ENCODE measurements around the gene PMPCB. TPM values are rescaled to one million over a fixed set of nuclear protein-coding genes. Genes with fewer than 3 reads are reported as not detected.

The PMPCB gene
- total and polyA plus RNA-seq, 10 of the 15 experiments (the other 5 are each of a cell fraction or from before 2014, with no cell fraction given) = 70.3 to 163 (median 102) TPM

DNA sequence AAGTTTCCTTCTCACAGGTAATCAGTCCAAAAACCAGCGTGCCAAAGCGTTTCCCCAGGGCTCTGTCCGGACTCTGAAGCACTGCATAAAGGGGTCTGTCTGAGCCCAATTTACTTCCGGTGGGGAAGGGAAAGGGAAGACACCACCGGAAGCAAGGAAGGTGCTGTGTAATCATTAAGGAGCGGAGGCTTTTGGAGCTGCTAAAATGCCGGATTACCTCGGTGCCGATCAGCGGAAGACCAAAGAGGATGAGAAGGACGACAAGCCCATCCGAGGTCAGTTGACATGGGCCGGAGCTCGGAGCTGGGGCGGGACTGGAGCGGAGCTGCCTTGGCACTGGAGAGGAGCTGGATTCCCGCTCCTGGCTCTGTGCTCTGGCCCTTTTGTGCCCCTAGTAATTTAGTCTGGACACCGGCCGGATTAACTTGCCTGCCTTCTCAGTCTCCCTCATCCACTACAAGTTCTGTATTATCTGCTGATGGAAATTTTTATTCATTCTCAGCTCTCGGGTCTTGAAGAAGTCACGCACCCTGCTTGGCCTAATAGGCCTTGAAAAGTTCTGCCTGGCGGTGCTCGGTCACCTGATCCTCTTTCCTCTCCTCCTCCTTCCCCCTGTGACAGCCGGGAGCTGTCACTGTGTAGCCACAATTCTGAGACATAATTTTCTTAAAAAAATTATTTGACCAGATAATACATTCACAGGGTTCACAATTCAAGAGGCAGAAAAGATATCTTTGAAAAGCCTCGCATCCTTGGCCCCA is 50.5 kb downstream of the PMPCB start, which contains the start of gene PSMC2:
Gene PSMC2 (plus strand): TSS at position 137 of the 761 bp plus-strand sequence. CDS start 69 bp downstream, at position 206.
- 1% methylated on average over 25 of the region's 25 CpGs for WGBS (ENCODE audit: insufficient coverage, insufficient replicate concordance, low lambda C conversion rate, missing lambda C conversion rate)
- TF ChIP-seq, protein P1, sequence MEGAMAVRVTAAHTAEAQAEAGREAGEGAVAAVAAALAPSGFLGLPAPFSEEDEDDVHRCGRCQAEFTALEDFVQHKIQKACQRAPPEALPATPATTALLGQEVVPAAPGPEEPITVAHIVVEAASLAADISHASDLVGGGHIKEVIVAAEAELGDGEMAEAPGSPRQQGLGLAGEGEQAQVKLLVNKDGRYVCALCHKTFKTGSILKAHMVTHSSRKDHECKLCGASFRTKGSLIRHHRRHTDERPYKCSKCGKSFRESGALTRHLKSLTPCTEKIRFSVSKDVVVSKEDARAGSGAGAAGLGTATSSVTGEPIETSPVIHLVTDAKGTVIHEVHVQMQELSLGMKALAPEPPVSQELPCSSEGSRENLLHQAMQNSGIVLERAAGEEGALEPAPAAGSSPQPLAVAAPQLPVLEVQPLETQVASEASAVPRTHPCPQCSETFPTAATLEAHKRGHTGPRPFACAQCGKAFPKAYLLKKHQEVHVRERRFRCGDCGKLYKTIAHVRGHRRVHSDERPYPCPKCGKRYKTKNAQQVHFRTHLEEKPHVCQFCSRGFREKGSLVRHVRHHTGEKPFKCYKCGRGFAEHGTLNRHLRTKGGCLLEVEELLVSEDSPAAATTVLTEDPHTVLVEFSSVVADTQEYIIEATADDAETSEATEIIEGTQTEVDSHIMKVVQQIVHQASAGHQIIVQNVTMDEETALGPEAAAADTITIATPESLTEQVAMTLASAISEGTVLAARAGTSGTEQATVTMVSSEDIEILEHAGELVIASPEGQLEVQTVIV (IDR thresholded peaks at IDR 0.05; ENCODE audit: borderline replicate concordance, partially characterized antibody) = no peak
- TF ChIP-seq USF1 (IDR thresholded peaks at IDR 0.05; ENCODE audit: borderline replicate concordance, extremely low read length, insufficient read depth, low read depth, low read length) (peak; percentile 38), SIN3A (IDR thresholded peaks at IDR 0.05; ENCODE audit: low read depth, low read length) (peak; percentile 89; the same call in 1 of the 2 replicates), MLLT1 (IDR thresholded peaks at IDR 0.05) (peak; percentile 99)
- TF ChIP-seq, protein P2, sequence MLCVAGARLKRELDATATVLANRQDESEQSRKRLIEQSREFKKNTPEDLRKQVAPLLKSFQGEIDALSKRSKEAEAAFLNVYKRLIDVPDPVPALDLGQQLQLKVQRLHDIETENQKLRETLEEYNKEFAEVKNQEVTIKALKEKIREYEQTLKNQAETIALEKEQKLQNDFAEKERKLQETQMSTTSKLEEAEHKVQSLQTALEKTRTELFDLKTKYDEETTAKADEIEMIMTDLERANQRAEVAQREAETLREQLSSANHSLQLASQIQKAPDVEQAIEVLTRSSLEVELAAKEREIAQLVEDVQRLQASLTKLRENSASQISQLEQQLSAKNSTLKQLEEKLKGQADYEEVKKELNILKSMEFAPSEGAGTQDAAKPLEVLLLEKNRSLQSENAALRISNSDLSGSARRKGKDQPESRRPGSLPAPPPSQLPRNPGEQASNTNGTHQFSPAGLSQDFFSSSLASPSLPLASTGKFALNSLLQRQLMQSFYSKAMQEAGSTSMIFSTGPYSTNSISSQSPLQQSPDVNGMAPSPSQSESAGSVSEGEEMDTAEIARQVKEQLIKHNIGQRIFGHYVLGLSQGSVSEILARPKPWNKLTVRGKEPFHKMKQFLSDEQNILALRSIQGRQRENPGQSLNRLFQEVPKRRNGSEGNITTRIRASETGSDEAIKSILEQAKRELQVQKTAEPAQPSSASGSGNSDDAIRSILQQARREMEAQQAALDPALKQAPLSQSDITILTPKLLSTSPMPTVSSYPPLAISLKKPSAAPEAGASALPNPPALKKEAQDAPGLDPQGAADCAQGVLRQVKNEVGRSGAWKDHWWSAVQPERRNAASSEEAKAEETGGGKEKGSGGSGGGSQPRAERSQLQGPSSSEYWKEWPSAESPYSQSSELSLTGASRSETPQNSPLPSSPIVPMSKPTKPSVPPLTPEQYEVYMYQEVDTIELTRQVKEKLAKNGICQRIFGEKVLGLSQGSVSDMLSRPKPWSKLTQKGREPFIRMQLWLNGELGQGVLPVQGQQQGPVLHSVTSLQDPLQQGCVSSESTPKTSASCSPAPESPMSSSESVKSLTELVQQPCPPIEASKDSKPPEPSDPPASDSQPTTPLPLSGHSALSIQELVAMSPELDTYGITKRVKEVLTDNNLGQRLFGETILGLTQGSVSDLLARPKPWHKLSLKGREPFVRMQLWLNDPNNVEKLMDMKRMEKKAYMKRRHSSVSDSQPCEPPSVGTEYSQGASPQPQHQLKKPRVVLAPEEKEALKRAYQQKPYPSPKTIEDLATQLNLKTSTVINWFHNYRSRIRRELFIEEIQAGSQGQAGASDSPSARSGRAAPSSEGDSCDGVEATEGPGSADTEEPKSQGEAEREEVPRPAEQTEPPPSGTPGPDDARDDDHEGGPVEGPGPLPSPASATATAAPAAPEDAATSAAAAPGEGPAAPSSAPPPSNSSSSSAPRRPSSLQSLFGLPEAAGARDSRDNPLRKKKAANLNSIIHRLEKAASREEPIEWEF (IDR thresholded peaks at IDR 0.05; ENCODE audit: insufficient replicate concordance, low read depth, low read length) = no peak

More for the DNA sequence above, 50.5 kb downstream of the PMPCB start, which contains the start of gene PSMC2:
- H3K4me2 ChIP-seq (ENCODE audit: control insufficient read depth, insufficient read depth) = peak within 1 kb of the TSS; percentile 77
- in situ Hi-C loops (cut with MboI) (loop anchor here (25.0 kb wide), 1 partner anchor 1740 kb away; no protein-coding TSS in a partner anchor), intact Hi-C loops (cut with micrococcal nuclease; ENCODE audit: unreplicated experiment) (loop anchor here (10.0 kb wide), 1 partner anchor 203 kb away; the partner anchor contains the start of gene NAPEPLD)
- CTCF ChIA-PET = interaction anchor here (0.6 to 0.7 kb wide), 2 partner anchors 10 to 47 kb away, joined by 3 to 4 read pairs; no protein-coding TSS in a partner anchor
- H2AFZ ChIP-seq (ENCODE audit: control insufficient read depth, low read depth, low read length) = peak within 1 kb of the TSS; percentile 93
- H3K79me2 ChIP-seq (ENCODE audit: control insufficient read depth, insufficient read depth, low read length) = peaks cover 77% of the 10 kb centered on the region
- peaks cover 7% of the 10 kb centered on the region for H3K4me1 ChIP-seq (ENCODE audit: control insufficient read depth, insufficient read depth, low read length)
- SMC1A ChIA-PET (ENCODE audit: uncharacterized antibody, unreplicated experiment) = interaction anchor here (0.6 to 0.9 kb wide), 3 partner anchors 26 to 144 kb away, joined by 3 read pairs; no protein-coding TSS in a partner anchor
- no peaks in the 10 kb centered on the region; the same call in 1 of the 2 replicates for H4K20me1 ChIP-seq (ENCODE audit: control insufficient read depth, insufficient read depth)
- H3K27me3 ChIP-seq (replicated peaks in 1 of 2; ENCODE audit: control insufficient read depth in 2 of 2, insufficient read depth in 2 of 2, low read length in 1 of 2) = no peaks in the 10 kb centered on the region
- BruUV-seq (replicated peaks) = TSS peak; percentile 84
- FAIRE-seq (peak; percentile 69), DNase-seq (ENCODE audit: low read depth, low spot score) (peak; percentile 80), ATAC-seq (peak; percentile 79)
- peak within 1 kb of the TSS; percentile 81 for H3K27ac ChIP-seq (ENCODE audit: control insufficient read depth, insufficient read depth)
- peak within 1 kb of the TSS; percentile 84 for H3K9ac ChIP-seq (ENCODE audit: control insufficient read depth, insufficient read depth, low read length)
- peaks cover 0 to 4% of the 10 kb centered on the region in 2 experiments; a peak in 1 of 4 replicates for H3K36me3 ChIP-seq (ENCODE audit: control insufficient read depth in 2 of 2, insufficient read depth in 2 of 2, low read length in 1 of 2)
- H3K9me3 ChIP-seq (replicated peaks; ENCODE audit: control insufficient read depth, insufficient read depth, low read length) = no peaks in the 10 kb centered on the region
- H3K4me3 ChIP-seq = peak within 1 kb of the TSS; percentile 93
- POLR2A ChIA-PET = no interaction called here
- RAD21 ChIA-PET (ENCODE audit: unreplicated experiment) = interaction anchor here (1.4 kb wide), 1 partner anchor 49 kb away, joined by 4 read pairs; no protein-coding TSS in a partner anchor

All from GM12878 (cell line).